NCI-H2227 (cell line): ENCODE data around the gene CNKSR3.

ENCODE experiments used
- DNase-seq: peaks from one replicate; lab custom pipeline; 2025; ENCODE audit not compliant: unreplicated experiment; lab: John Stamatoyannopoulos, UW

The CNKSR3 gene

DNA sequence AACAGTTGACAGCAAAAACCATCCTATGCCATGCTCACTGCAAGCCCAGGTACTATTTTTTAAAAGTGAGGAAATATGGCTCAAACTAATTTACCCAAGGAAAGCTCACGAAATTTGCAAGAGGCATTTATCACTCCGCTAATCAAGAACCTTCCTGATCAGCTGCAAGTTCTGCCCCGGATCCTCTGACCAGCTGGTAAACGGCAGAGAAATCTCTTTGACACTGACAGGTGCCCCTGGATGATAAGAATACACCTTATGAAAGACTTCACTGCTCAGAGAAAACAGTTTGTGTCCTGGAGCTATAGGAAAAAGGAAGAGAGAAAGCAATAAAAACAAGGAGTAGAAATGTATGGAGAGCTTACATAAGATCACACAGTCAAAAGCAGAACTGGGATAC is 6.4 kb downstream of the CNKSR3 start:
- DNase-seq = no peak

GRCh38 chr6:154503658-154504057 is 6.8 kb downstream of the CNKSR3 start:
- no peak for DNase-seq

DNA sequence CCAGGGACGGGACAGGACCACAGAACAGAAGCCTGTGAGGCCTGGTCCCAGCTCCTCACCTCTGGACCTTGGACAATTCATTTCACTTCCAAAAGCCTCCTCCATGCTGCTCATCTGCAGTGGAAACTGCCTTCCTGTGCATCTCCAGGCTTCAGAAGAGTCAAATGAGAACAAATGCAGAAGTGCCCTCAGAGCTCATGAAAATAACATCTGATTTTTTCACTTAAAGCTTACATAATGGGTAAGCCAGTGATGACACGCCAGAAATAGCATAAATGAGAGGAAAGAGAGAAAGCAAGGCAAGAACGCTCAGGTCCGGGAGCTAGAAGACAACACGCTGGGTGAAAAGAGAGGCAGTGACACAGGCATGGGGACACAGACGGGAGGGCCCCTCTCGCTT is 7.9 kb downstream of the CNKSR3 start:
- no peak for DNase-seq

GRCh38 chr6:154501578-154501868 is 9.0 kb downstream of the CNKSR3 start:
- DNase-seq = no peak

DNA sequence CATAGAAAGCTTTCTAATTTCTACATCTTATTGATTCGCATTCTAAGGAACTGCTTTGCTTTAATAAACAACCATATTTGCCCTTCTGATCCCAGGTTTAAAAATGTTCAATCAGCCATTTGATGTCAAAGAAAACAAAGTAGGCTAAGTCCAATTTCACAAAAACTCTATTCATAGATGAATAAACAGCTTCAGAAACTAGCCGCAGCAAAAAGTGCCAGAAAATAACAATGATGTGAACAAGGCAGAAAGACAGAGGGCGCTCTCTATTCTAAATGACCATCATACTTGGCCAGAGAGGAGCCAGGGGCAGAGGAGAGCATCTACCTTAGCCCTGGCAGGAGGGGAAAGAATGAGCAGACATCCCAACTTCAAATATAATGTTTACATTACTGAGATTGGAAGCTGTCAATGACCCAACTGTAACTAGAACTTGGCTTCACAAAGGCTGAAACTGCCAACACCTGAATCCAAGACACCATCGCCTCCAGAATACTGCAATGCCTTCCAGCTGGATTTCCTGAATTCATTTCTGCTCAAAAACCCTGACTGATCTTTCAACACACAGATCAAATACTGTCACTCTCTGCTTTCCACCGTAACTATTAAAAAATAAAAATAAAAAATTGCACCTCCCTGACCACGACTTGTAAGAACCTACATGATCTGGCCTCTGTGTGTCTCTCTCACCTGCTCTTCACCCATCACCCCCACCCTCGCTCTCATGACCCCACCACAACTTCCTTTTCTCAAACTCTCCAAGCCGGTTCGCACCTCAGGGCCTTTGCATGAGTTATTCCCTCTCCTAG is 9.5 kb downstream of the CNKSR3 start:
- DNase-seq = no peak

GRCh38 chr6:154499855-154500589 is 10.5 kb downstream of the CNKSR3 start:
- DNase-seq = no peak

DNA sequence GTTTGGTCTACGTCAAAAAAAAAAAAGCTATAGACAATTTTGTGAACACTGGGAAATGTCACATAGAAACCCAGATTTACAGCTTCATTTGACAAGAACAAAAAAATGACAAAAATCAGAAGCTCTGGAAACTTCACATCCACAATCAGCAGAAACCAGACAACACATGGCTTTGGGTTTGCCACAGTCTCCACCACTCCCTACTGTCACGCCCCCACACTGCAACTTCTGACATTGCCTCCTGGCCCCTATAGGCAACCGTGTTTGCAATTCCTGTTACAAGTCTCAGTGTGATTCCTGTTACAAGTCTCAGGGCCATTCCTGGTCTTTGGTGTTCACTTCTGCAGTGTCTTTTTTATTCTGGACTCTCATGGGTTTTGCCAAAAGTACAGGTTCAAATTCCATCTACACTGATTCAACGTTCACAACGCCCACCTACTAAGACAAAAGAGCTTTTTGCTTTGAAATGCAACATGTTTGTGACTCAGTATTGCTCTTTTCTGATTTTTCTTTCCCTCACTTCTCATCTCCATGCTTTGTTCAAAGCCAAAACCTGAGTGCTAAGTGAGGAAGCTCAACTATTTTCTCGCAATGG is 12.0 kb downstream of the CNKSR3 start:
- no peak for DNase-seq

- no peak for DNase-seq
Observed at GRCh38 chr6:154496793-154497517, 13.5 kb downstream of the CNKSR3 start.

GRCh38 chr6:154496186-154496585 is 14.3 kb downstream of the CNKSR3 start:
- no peak for DNase-seq

- DNase-seq = no peak
Observed at GRCh38 chr6:154494592-154495311, 15.7 kb downstream of the CNKSR3 start.

DNA sequence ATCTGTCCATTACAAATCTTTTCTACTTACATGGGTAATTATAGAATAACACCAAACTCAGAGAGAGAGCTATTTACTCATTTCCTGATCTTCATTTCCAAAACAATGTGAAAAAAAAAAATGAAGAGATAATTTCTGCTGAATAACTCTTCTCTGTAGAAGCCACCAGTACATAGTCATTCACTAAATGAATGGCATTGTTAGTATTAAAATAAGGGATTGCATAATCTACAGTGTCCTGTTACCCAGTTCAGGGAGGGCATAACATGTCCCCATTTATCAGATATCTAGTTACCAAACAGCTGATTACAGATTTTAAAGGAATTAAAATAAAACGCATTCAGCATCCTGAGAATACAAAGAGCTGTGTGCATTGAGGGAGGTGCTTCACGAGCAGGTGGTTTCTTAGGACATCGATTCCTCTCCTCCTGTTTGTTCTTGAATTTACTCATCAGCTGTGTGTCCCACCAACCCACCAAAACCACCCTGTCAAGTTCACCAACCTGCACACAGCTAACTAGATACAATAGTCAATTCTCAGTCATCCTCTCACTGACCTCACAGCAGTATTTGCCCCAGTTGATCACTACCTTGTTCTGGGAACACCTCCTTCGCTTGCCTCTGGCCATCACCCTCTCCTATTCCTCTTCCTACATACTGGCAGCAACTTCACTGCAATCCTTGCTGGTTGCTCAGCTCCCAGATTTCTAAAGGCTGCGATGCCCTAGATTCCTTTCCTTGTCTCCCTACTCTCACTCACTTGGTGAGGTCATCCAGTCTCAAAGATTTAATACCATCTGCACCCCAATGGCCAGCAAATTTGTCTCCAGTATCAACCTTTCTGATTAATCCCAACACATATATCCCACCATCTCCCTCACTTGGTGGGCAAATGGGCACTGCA is 18.7 kb downstream of the CNKSR3 start:
- DNase-seq = no peak

DNA sequence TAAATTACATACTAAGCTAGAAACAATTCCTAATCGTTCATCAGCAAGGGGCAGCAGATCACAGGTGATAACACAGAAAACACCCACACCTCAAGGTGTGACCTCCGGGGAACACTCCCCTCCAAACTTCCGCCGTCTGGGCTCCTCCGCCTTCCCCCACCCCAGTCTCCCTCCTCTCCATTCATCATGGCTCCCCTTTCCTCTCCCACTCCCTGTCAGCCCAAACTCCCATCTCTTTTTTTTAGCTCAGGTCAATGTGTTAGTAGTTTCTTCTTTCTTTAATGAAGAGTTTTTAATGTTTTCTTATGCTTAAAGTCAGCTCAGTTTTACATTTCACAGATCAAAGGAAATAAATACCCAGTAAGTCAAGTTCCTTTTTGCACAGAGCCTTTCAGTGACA is 20.7 kb downstream of the CNKSR3 start:
- no peak for DNase-seq

GRCh38 chr6:154488802-154489437 is 21.6 kb downstream of the CNKSR3 start:
- no peak for DNase-seq

DNA sequence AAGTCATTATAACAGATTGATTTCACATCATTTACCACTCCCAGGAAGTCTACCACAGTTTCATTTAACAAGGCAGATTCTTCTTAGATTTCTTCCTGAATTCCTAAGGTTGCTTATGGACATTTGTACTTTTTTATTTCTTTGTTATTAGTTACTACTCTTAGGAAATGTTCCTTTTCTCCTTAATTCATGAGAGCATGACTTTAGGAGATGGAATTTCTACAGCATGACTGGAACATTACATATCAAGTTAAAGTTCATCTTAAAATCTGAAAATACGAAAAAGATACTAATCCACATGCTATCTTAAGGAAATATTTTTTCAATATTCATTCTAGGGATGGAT is 22.3 kb downstream of the CNKSR3 start:
- DNase-seq = no peak

- no peak for DNase-seq
Observed at GRCh38 chr6:154487367-154488247, 22.9 kb downstream of the CNKSR3 start.

DNA sequence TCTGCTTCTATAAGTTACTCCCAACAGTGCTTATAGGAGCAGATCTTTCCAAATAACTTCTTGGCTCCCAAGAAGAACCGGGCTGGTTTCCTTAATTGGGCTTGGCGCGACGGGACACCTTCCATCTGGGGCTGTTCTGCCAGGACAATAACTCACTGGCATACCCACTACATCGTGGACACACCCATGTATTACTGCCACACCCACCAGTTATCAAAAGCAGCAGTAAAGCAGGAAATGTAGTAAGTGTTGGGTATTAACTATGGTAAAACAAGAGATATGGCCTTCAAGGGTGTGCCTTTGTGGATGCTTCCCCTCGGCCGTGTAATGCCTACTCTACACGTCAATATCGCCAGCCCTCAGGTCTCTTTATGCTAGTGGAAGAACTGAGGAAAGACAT is 24.7 kb downstream of the CNKSR3 start:
- DNase-seq = no peak

- DNase-seq = no peak
Observed at GRCh38 chr6:154484942-154485341, 25.5 kb downstream of the CNKSR3 start.

- no peak for DNase-seq
Observed at GRCh38 chr6:154482858-154483257, 27.6 kb downstream of the CNKSR3 start.
